ENCODE results near the gene PIK3R5. TPM values are rescaled to one million over a fixed set of nuclear protein-coding genes. Genes with fewer than 3 reads are reported as not detected.

PIK3R5 gene
- total and polyA plus RNA-seq, 12 donors: 1.2 to 51.7 (median 17.2) TPM

DNA sequence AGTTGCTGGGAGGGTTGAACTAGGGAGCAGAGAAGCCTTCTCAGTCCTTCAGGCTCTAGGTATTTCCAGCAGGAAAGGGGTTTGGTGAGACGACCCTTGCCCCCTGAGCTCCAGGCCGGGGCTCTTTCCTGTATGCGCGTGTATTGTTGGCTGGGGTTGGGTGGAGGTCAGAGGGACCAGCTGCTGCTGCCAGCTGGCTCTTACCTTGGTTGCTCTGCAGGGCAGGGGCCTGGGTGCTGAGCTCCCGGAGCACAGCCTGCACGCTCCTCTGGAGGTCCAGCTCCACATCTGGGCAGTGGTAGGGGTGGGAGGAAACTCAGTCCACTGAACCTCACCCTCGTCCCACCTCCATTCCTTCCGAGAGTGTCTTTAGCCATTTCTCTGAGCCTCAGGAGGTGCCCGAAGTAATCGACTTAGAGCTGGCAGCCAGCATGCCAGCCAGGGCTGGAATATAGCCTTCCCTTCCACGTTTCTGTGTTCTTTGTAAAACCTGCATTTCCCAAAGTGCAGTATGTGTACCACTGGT, 126.0 kb downstream of the PIK3R5 start:
- no peaks in the 10 kb centered on the region for H3K9me3 ChIP-seq (replicated peaks in 1 of 3)
- H3K4me1 ChIP-seq (replicated peaks in 1 of 2): no peaks in the 10 kb centered on the region
- intact Hi-C loops (cut with DNase I): no loop called here
- no peaks in the 10 kb centered on the region for H3K27me3 ChIP-seq
- TF ChIP-seq POLR2A (IDR thresholded peaks at IDR 0.05): no peak
- TF ChIP-seq, protein P1, sequence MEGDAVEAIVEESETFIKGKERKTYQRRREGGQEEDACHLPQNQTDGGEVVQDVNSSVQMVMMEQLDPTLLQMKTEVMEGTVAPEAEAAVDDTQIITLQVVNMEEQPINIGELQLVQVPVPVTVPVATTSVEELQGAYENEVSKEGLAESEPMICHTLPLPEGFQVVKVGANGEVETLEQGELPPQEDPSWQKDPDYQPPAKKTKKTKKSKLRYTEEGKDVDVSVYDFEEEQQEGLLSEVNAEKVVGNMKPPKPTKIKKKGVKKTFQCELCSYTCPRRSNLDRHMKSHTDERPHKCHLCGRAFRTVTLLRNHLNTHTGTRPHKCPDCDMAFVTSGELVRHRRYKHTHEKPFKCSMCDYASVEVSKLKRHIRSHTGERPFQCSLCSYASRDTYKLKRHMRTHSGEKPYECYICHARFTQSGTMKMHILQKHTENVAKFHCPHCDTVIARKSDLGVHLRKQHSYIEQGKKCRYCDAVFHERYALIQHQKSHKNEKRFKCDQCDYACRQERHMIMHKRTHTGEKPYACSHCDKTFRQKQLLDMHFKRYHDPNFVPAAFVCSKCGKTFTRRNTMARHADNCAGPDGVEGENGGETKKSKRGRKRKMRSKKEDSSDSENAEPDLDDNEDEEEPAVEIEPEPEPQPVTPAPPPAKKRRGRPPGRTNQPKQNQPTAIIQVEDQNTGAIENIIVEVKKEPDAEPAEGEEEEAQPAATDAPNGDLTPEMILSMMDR (IDR thresholded peaks at IDR 0.05): no peak
- no peak overlapping the region for H3K27ac ChIP-seq
- H3K4me3 ChIP-seq: no peak overlapping the region
- 63 to 76% (median 68%) methylated on average over 10 to 11 of the region's 11 CpGs for WGBS, 4 donors
- DNase-seq: peak in 2 of 7 donors; percentile 2 to 10
- no peaks in the 10 kb centered on the region for H3K36me3 ChIP-seq (replicated peaks in 1 of 2)

DNA sequence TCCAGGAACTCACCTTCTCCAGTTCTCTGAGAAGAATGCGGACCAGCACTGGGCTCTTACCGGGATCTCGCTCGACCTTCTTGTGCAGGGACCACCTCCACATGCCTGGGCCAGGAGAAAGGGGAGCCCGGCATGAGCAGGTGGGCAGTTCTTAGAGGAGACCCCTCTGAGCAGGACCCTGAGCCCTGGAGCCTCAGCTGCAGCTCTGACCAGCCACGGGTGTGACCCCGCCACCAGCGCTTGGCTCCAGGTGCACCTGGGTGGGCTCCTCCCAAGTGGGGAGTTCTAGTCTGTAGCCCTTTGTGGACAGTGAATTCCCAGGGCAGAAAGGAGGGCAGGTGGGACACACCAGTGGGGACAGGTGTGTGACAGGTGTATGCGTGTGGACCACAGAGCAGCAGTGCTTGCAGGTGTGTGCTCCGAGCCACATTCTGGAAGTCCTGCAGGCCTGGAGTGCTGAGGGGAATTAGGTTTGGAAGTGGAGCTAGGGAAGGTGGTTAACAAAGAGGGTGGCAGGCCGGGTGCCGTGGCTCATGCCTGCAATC, 126.9 kb downstream of the PIK3R5 start:
- no peak overlapping the region for H3K4me3 ChIP-seq
- intact Hi-C loops (cut with DNase I): no loop called here
- H3K9me3 ChIP-seq (replicated peaks in 1 of 3): no peaks in the 10 kb centered on the region
- 91 to 96% (median 94%) methylated on average over 9 to 12 of the region's 12 CpGs for WGBS, 4 donors
- H3K27ac ChIP-seq: no peak overlapping the region
- TF ChIP-seq, protein P1 (IDR thresholded peaks at IDR 0.05): no peak
- no peak for TF ChIP-seq POLR2A (IDR thresholded peaks at IDR 0.05)
- no peaks in the 10 kb centered on the region for H3K27me3 ChIP-seq
- DNase-seq: peak in 1 of 7 donors; percentile 10
- no peaks in the 10 kb centered on the region for H3K36me3 ChIP-seq (replicated peaks in 1 of 2)
- no peaks in the 10 kb centered on the region for H3K4me1 ChIP-seq (replicated peaks in 1 of 2)

DNA sequence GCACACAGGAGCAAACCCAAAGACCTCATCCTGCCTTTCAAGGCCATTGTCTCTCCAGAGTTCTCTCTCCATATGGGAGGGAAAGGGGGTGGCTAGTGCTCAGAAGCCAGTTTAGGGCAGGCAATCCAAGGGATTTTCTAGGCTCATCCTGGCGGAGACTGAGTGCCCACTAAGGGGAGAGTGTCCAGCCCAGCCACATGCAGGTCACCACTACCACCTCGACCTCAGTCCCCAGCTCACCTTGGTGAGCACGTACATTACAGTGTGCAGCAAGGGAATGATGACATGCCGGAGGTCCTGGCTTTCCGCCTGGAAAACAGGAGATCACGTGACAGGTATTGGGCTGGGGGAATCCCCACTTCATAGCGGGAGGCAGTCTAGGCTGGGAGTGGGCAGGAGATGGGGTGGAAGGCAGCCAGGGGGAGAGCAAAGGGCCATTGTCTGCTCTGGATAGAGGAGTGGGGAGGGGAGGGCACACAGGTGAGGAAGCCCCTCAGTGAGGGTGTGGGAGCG, 127.9 kb downstream of the PIK3R5 start:
- no peaks in the 10 kb centered on the region for H3K4me1 ChIP-seq (replicated peaks in 1 of 2)
- peaks cover 6% of the 10 kb centered on the region for H3K27me3 ChIP-seq
- peak in 1 of 7 donors; percentile 46 for DNase-seq
- TF ChIP-seq POLR2A (IDR thresholded peaks at IDR 0.05): no peak
- TF ChIP-seq, protein P1 (IDR thresholded peaks at IDR 0.05): no peak
- H3K9me3 ChIP-seq (replicated peaks in 1 of 3): no peaks in the 10 kb centered on the region
- H3K4me3 ChIP-seq: no peak overlapping the region
- no peak overlapping the region for H3K27ac ChIP-seq
- 44 to 65% (median 53%) methylated on average over 6 to 8 of the region's 8 CpGs for WGBS, 4 donors
- intact Hi-C loops (cut with DNase I): no loop called here
- no peaks in the 10 kb centered on the region for H3K36me3 ChIP-seq (replicated peaks in 1 of 2)

DNA sequence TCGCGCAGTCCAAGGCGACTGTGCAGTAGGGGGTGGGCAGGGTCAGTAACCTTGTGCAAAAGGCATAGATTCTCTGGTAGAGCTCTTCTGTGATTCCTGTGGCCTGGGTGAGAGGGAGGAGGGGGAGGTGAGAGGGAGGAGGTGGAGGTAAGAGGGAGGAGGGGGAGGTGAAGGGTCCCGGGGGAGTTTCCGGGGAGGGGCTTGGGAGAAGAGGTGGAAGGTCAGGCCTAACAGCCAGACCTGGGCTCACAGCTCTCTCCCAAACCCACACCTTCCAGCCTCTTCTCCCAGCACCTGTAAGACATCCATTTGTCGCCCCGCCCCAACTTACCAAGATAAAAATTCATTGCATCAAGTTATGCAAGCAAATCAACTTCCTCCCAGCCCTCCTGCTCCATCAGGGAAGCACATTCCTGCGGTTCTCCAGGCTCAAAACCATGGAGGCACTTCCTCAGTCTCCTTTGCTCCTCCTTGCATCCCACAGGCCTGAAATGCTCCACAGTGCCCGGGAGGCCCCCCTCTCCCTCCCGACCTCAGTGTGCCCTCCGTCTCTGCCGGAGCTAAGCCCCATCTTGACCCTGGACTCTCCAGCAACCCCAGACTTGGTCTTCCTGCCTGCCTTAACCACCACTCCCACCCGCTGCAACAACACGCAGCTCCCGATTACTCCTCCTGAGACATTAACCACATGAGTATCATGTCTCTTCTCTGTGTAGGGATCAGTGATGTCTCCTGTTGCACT, 128.5 kb downstream of the PIK3R5 start:
- Histone ChIP-seq H3K27me3 (peaks cover 7% of the 10 kb centered on the region), H3K4me3 (no peak overlapping the region), H3K4me1 (replicated peaks in 1 of 2) (no peaks in the 10 kb centered on the region), H3K36me3 (replicated peaks in 1 of 2) (no peaks in the 10 kb centered on the region), H3K9me3 (replicated peaks in 1 of 3) (no peaks in the 10 kb centered on the region), H3K27ac (no peak overlapping the region)
- DNase-seq: peak in 1 of 7 donors; percentile 18
- WGBS, 4 donors: 72 to 77% (median 74%) methylated on average over 13 to 15 of the region's 15 CpGs
- no peak for TF ChIP-seq POLR2A (IDR thresholded peaks at IDR 0.05)
- TF ChIP-seq, protein P1 (IDR thresholded peaks at IDR 0.05): no peak
- intact Hi-C loops (cut with DNase I): no loop called here

Measured in adrenal gland (tissue), 12 donors.